ENCODE data around the gene SMPDL3B. TPM values are rescaled to one million over a fixed set of nuclear protein-coding genes. Genes with fewer than 3 reads are reported as not detected.

SMPDL3B gene
- total and polyA plus RNA-seq, 12 donors, result 0.26 TPM; not detected in 11

- Histone ChIP-seq H3K9me3 (replicated peaks in 1 of 3) (no peaks in the 10 kb centered on the region), H3K4me3 (no peak overlapping the region), H3K36me3 (replicated peaks in 1 of 2) (peaks cover 0 to 63% of the 10 kb centered on the region in 2 donors), H3K4me1 (replicated peaks in 1 of 2) (peaks cover 0 to 4% of the 10 kb centered on the region in 2 donors), H3K27me3 (no peaks in the 10 kb centered on the region), H3K27ac (no peak overlapping the region)
- intact Hi-C loops (cut with DNase I), result no loop called here
- TF ChIP-seq CTCF (IDR thresholded peaks at IDR 0.05) (no peak), POLR2A (IDR thresholded peaks at IDR 0.05) (no peak)
- no peak for DNase-seq
- WGBS, 4 donors, result 76 to 84% (median 81%) methylated on average over 3 of the region's 3 CpGs
These were observed 40.3 kb upstream of the SMPDL3B start for GRCh38 chr1:27894521-27894920.

GRCh38 chr1:27906759-27907158 is 28.0 kb upstream of the SMPDL3B start:
- H3K27ac ChIP-seq, result no peak overlapping the region
- H3K4me3 ChIP-seq, result no peak overlapping the region
- H3K36me3 ChIP-seq (replicated peaks in 1 of 2), result peaks cover 0 to 61% of the 10 kb centered on the region in 2 donors
- H3K9me3 ChIP-seq (replicated peaks in 1 of 3), result no peaks in the 10 kb centered on the region
- no peak for DNase-seq
- 81 to 91% (median 84%) methylated on average over 2 of the region's 2 CpGs for WGBS, 4 donors
- TF ChIP-seq POLR2A (IDR thresholded peaks at IDR 0.05), result no peak
- no peak for TF ChIP-seq CTCF (IDR thresholded peaks at IDR 0.05)
- H3K4me1 ChIP-seq (replicated peaks in 1 of 2), result peaks cover 0 to 4% of the 10 kb centered on the region in 2 donors
- intact Hi-C loops (cut with DNase I), result no loop called here
- H3K27me3 ChIP-seq, result no peaks in the 10 kb centered on the region

GRCh38 chr1:27912429-27912828 is 22.4 kb upstream of the SMPDL3B start:
- Histone ChIP-seq H3K4me1 (replicated peaks in 1 of 2) (peaks cover 0 to 5% of the 10 kb centered on the region in 2 donors), H3K4me3 (no peak overlapping the region), H3K27me3 (no peaks in the 10 kb centered on the region), H3K27ac (no peak overlapping the region), H3K36me3 (replicated peaks in 1 of 2) (peaks cover 0 to 24% of the 10 kb centered on the region in 2 donors), H3K9me3 (replicated peaks in 1 of 3) (no peaks in the 10 kb centered on the region)
- 92 to 100% (median 99%) methylated on average over 1 of the region's 1 CpG for WGBS, 4 donors
- intact Hi-C loops (cut with DNase I), result no loop called here
- no peak for DNase-seq
- TF ChIP-seq CTCF (IDR thresholded peaks at IDR 0.05) (no peak), POLR2A (IDR thresholded peaks at IDR 0.05) (no peak)

- intact Hi-C loops (cut with DNase I), result no loop called here
- peaks cover 0 to 5% of the 10 kb centered on the region in 2 donors for H3K4me1 ChIP-seq (replicated peaks in 1 of 2)
- 60 to 67% (median 62%) methylated on average over 7 of the region's 7 CpGs for WGBS, 4 donors
- no peak for DNase-seq
- TF ChIP-seq POLR2A (IDR thresholded peaks at IDR 0.05) (no peak), CTCF (IDR thresholded peaks at IDR 0.05) (peak in 1 of 6 experiments; percentile 0)
- no peaks in the 10 kb centered on the region for H3K27me3 ChIP-seq
- H3K36me3 ChIP-seq (replicated peaks in 1 of 2), result peaks cover 0 to 13% of the 10 kb centered on the region in 2 donors
- peak overlapping the region in 1 of 4 donors; percentile 93 for H3K4me3 ChIP-seq
- no peaks in the 10 kb centered on the region for H3K9me3 ChIP-seq (replicated peaks in 1 of 3)
- peak overlapping the region in 3 of 5 donors; percentile 62 to 89 (median 73) for H3K27ac ChIP-seq
These were observed 19.7 kb upstream of the SMPDL3B start for GRCh38 chr1:27915082-27915575.

Measured in adrenal gland (tissue), 12 donors.